ENCODE data around the gene SULT1A1.
"Not testable (repeated sequence)": the region's sequence is repeated elsewhere in the genome, so short reads cannot be mapped to it uniquely, and the experiment has no call there.

SULT1A1 gene

DNA sequence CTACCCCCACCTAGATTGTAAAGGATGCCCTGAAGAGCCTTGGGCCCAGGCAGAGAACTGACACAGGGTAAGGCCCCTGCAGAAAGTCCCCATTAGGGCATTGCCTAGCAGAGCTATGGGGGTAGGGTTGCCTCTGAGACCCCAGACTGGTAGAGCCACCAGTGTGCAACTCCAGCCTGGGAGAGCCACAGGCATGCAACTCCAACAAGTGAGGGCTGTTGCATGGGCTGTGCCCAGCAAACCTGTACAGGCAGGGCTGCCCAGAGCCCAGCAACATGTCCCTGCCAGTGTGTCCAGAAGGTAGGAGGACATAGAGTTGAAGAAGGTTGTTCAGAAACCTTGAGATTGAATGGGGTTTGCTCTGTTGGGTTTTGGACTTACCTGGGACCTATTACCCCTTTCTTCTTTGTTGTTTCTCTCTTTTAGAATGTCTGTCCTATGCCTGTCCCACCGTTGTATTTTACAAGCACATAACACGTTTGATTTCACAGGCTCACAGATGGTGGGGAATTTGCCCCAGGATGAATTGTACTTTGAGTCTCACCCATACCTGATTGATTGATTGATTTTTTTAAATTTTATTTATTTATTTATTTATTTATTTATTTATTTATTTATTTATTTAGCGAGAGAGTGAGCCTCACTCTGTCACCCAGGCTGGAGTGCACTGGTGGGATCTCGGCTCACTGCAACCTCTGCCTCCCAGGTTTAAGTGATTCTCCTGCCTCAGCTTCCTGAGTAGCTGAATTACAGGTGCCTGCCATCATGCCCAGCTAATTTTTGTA lies 39.7 kb downstream of the SULT1A1 start:
- DNase-seq (ENCODE audit: extremely low read depth, low read depth) = no peak
- no peak overlapping the region for H3K4me3 ChIP-seq (replicated peaks; ENCODE audit: low read depth, low read length)
- no peak for TF ChIP-seq CTCF (IDR thresholded peaks at IDR 0.05; ENCODE audit: low read depth, low read length, missing control alignments)

- no peak for TF ChIP-seq CTCF (IDR thresholded peaks at IDR 0.05; ENCODE audit: low read depth, low read length, missing control alignments)
- DNase-seq (ENCODE audit: extremely low read depth, low read depth) = no peak
- H3K4me3 ChIP-seq (replicated peaks; ENCODE audit: low read depth, low read length) = no peak overlapping the region
These were observed 40.8 kb downstream of the SULT1A1 start for GRCh38 chr16:28569021-28569420.

DNA sequence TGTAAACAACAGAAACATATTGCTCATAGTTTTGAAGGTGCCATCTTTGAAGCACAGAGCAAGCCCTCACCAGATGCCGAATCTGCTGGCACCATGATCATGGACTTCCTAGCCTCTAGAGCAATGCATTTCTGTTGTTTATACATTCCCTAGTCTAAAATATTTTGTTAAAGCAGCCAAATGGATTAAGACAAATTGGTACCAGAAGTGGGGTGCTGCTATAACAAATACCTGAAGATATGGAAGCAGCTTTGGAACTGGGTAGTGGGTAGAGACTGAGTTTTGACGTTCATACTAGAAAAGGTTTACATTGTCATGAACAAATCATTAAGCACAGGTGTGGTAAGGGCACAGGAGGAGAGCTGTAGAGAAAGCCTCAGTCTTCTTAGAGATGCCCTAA lies 42.6 kb downstream of the SULT1A1 start:
- TF ChIP-seq CTCF (IDR thresholded peaks at IDR 0.05; ENCODE audit: low read depth, low read length, missing control alignments) = no peak
- no peak for DNase-seq (ENCODE audit: extremely low read depth, low read depth)
- H3K4me3 ChIP-seq (replicated peaks; ENCODE audit: low read depth, low read length) = no peak overlapping the region

GRCh38 chr16:28566233-28566925 lies 43.5 kb downstream of the SULT1A1 start:
- H3K4me3 ChIP-seq (replicated peaks; ENCODE audit: low read depth, low read length); DNase-seq (ENCODE audit: extremely low read depth, low read depth): not testable (repeated sequence)

- no peak overlapping the region for H3K4me3 ChIP-seq (replicated peaks; ENCODE audit: low read depth, low read length)
- DNase-seq (ENCODE audit: extremely low read depth, low read depth) = no peak
- no peak for TF ChIP-seq CTCF (IDR thresholded peaks at IDR 0.05; ENCODE audit: low read depth, low read length, missing control alignments)
These were observed 46.6 kb downstream of the SULT1A1 start for GRCh38 chr16:28563218-28563617.

DNA sequence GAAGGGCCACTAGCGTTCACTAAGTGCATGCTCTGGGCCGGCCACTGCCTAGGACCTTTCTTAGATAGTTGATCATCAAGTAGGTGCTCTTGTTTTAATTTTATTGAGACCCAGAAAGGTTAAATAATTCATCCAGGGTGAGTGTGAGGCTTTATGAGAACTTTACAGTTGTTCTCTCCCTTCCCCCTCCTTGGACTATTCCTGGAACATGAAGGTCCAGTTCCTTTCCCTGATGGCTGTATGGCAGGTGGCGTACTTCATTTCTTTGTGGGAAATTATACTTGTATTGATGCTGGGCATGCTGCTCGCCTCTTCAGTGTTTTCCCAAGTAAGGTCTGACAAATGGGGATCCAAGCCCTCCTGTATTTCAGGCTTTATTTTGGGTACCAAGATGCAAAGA lies 47.6 kb downstream of the SULT1A1 start:
- DNase-seq (ENCODE audit: extremely low read depth, low read depth) = no peak
- TF ChIP-seq CTCF (IDR thresholded peaks at IDR 0.05; ENCODE audit: low read depth, low read length, missing control alignments) = no peak
- no peak overlapping the region for H3K4me3 ChIP-seq (replicated peaks; ENCODE audit: low read depth, low read length)

GRCh38 chr16:28561557-28562187 lies 48.2 kb downstream of the SULT1A1 start:
- no peak overlapping the region for H3K4me3 ChIP-seq (replicated peaks; ENCODE audit: low read depth, low read length)
- DNase-seq (ENCODE audit: extremely low read depth, low read depth) = no peak
- TF ChIP-seq CTCF (IDR thresholded peaks at IDR 0.05; ENCODE audit: low read depth, low read length, missing control alignments) = no peak

Measured in HFF-Myc (cell line).